Kidney (tissue), 11 donors: ENCODE results near the gene HYDIN. TPM values are rescaled to one million over a fixed set of nuclear protein-coding genes. Genes with fewer than 3 reads are reported as not detected.
"Not testable (repeated sequence)": the region's sequence is repeated elsewhere in the genome, so short reads cannot be mapped to it uniquely, and the experiment has no call there.

Experiments used
- DNase-seq, 5 donors: peaks; one replicate each; pipeline ENCODE4 v3.0.0-alpha.2; 2013 to 2020
- FAIRE-seq: peaks from 2 replicates; lab custom pipeline; 2012; peaks lifted over from hg19 to GRCh38; lab: Jason Lieb, UNC
- H3K27ac ChIP-seq, 2 donors: one replicate each; pipeline ENCODE4 v1.7.0; 2013; ENCODE audit warnings: low read depth in 2 of 2, low read length in 2 of 2, inconsistent platforms in 1 of 2
- H3K27me3 ChIP-seq: one replicate; pipeline ENCODE4 v1.7.1; 2013; ENCODE audit warnings: low read length, inconsistent platforms; ENCODE audit not compliant: control insufficient read depth, insufficient read depth
- H3K36me3 ChIP-seq, 3 donors: one replicate each; pipeline versions ENCODE4 v1.7.0 to v1.7.1; 2013; ENCODE audit warnings: low read length in 3 of 3, control low read depth in 1 of 3, inconsistent platforms in 1 of 3; ENCODE audit not compliant: insufficient read depth in 3 of 3, control insufficient read depth in 2 of 3
- H3K4me1 ChIP-seq, 3 donors: one replicate each; pipeline versions ENCODE4 v1.7.0 to v1.7.1; 2013; ENCODE audit warnings: low read length in 3 of 3, inconsistent platforms in 1 of 3, low read depth in 1 of 3; ENCODE audit not compliant: control insufficient read depth in 2 of 3, insufficient read depth in 2 of 3
- H3K4me3 ChIP-seq, 3 donors: one replicate each; pipeline versions ENCODE4 v1.7.0 to v1.8.1; 2013; ENCODE audit warnings: low read length in 3 of 3, control low read depth in 1 of 3, inconsistent platforms in 1 of 3
- H3K9ac ChIP-seq, 3 donors: one replicate each; pipeline versions ENCODE4 v1.7.0 to v1.7.1; 2013; ENCODE audit warnings: low read length in 3 of 3, control low read depth in 1 of 3, inconsistent platforms in 1 of 3
- H3K9me3 ChIP-seq, 3 donors: one replicate each; pipeline versions ENCODE4 v1.7.0 to v1.7.1; 2013; ENCODE audit warnings: low read length in 3 of 3, control low read depth in 1 of 3, inconsistent platforms in 1 of 3; ENCODE audit not compliant: control insufficient read depth in 2 of 3, insufficient read depth in 1 of 3
- intact Hi-C: fragments of 100-400 bp; cut with DNase I; formaldehyde crosslinking; loops from one replicate; pipeline ENCODE4 v1.11.1; 2022
- polyA plus RNA-seq: library from polyadenylated mRNA; stranded (reverse); fragments of 350-450 nt; fragmentation: Illumina TruSeq; extraction: RNeasy Lipid Tissue Mini Kit (QIAGEN cat#74804); gene quantifications from one replicate; pipeline ENCODE4 v1.2.3, GENCODE V29; 2014; ENCODE audit warnings: low read depth, low replicate concordance; ENCODE audit not compliant: insufficient read depth
- total RNA-seq: library from RNA; stranded (reverse); fragmentation: NEBNext Ultra II Directional; extraction: Animal tissue kit (Norgen Biotek cat#: 25700); gene quantifications from one replicate; pipeline ENCODE4 v1.2.1, GENCODE V29; 2021
- donor health status: control.
- donor health status: control.
- donor health status: DM: yes; HTN: yes; CAD: no.
- donor health status: Normal renal cell carcinoma (clear cell type).

The HYDIN gene
- total and polyA plus RNA-seq, 2 donors from 2014 or later = 1.8 to 21.0 TPM

DNA sequence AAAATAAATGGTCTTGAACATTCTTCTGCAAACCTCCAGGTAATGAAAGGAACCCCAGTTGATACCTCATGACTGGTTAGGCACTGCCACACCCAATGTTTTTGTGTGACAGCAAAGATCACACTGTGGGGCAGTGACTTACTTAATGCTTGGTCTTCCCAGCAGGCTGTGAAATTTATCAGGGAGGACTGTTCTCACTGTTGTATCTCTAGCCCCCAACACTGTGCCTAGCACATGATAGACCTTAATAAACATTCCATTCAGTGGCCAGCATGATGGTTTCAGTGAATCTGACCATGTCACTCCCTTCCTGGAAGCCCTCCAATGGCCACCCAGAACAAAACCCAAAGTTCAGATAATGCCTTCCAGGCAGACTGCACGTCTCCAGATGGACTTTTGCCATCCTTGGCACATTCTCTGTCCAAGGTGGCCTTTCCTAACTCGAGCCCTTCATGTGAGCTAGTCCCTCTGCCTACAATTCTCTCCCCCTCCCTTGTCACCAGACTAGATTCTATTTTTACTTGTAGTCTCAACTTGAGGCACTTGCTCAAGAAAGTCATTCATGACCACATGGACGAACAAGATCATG is 206.6 kb downstream of the HYDIN start:
- H3K27ac ChIP-seq, DNase-seq, H3K9me3 ChIP-seq, H3K4me3 ChIP-seq, H3K27me3 ChIP-seq, FAIRE-seq, H3K36me3 ChIP-seq, H3K4me1 ChIP-seq, H3K9ac ChIP-seq, intact Hi-C loops: not testable (repeated sequence)

DNA sequence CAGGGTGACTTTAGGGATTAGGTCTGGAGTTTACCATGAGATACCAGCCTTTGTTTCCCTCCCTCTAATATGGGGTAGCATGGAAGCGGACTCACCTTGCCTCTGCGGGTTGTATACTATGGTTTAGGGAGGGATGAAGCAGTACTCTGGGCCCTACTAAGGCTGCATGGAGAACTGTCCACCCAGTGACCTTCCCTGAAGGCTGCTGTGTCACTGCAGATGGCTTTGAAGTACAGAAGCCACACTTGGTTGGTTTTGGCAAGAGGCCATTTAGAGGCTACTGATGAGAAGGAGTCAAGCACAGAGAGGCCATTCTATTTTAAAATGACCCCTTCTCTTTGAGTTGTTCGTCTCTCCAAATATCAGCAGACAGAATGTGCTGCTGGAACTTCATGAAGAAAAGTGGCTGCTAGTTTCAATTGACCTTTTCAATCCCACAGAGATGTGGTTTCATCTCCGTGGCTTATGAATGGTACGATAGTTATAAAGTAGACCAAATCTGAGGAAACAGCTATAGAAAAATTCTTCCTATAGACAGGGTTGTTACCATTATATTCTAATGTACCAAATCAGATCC is 208.5 kb downstream of the HYDIN start:
- intact Hi-C loops, H3K27me3 ChIP-seq, H3K4me3 ChIP-seq, H3K27ac ChIP-seq, FAIRE-seq, H3K36me3 ChIP-seq, H3K4me1 ChIP-seq, H3K9ac ChIP-seq, H3K9me3 ChIP-seq, DNase-seq: not testable (repeated sequence)

DNA sequence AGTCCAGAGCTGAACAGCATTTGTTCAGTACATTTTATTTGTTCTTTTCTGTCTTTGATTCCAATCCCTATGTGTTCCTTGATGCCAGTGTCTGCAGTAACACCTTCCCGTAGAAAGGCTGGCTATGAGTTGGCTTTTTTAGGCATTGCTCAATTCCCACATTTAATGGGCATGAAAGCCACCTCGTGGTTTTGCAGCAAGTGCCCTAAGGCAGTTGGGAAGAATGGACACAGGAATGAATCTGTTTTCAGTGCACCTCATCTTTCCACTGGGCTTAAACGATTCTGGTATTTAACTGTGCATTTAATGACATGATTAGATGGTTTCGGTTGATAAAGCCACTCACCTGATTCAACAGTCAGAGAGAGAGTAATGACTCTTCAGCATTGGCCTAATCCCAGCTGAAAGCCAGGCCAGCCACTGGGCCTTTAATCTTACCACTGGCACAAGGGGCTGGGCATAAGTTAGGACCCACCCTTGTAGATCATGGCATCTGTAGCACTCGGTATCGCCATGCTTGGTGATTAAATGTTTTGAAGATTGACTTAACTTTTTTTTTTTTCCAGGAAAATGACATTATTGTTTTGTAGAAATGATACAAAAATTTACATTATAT is 211.3 kb downstream of the HYDIN start:
- H3K36me3 ChIP-seq, H3K27me3 ChIP-seq, H3K9me3 ChIP-seq, intact Hi-C loops, H3K4me1 ChIP-seq, FAIRE-seq, H3K9ac ChIP-seq, H3K4me3 ChIP-seq, DNase-seq, H3K27ac ChIP-seq: not testable (repeated sequence)

DNA sequence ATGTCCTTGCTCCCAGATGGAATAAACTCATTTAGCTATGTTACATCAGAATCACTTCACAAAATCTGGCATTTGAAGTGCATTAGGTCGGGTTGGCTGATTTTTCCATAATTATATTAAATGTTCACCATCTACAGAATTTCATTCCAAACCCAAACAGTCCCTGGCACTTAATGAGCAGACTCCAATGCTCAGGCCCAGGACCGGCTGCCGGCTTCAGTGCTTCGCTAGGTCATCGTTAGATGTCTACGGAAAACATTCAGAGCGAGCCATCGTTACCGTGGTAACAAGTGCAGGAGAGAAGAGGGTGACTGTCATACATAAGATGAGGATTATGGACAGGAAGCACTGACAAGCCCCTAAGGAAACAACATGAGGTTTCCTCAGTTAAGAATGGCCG is 215.1 kb downstream of the HYDIN start:
- intact Hi-C loops, H3K4me3 ChIP-seq, H3K9ac ChIP-seq, H3K9me3 ChIP-seq, DNase-seq, FAIRE-seq, H3K27ac ChIP-seq, H3K36me3 ChIP-seq, H3K27me3 ChIP-seq, H3K4me1 ChIP-seq: not testable (repeated sequence)

GRCh38 chr16:71009440-71010223 is 220.9 kb downstream of the HYDIN start:
- intact Hi-C loops, H3K9ac ChIP-seq, H3K4me3 ChIP-seq, H3K27me3 ChIP-seq, H3K9me3 ChIP-seq, H3K4me1 ChIP-seq, H3K36me3 ChIP-seq, DNase-seq, H3K27ac ChIP-seq, FAIRE-seq: not testable (repeated sequence)

- H3K4me3 ChIP-seq, intact Hi-C loops, H3K4me1 ChIP-seq, FAIRE-seq, H3K27me3 ChIP-seq, H3K36me3 ChIP-seq, H3K27ac ChIP-seq, H3K9ac ChIP-seq, H3K9me3 ChIP-seq, DNase-seq: not testable (repeated sequence)
Measured at GRCh38 chr16:71006516-71006915, 224.0 kb downstream of the HYDIN start.
